ENCODE results near the gene INVS. TPM values are rescaled to one million over a fixed set of nuclear protein-coding genes. Genes with fewer than 3 reads are reported as not detected.

The INVS gene, protein sequence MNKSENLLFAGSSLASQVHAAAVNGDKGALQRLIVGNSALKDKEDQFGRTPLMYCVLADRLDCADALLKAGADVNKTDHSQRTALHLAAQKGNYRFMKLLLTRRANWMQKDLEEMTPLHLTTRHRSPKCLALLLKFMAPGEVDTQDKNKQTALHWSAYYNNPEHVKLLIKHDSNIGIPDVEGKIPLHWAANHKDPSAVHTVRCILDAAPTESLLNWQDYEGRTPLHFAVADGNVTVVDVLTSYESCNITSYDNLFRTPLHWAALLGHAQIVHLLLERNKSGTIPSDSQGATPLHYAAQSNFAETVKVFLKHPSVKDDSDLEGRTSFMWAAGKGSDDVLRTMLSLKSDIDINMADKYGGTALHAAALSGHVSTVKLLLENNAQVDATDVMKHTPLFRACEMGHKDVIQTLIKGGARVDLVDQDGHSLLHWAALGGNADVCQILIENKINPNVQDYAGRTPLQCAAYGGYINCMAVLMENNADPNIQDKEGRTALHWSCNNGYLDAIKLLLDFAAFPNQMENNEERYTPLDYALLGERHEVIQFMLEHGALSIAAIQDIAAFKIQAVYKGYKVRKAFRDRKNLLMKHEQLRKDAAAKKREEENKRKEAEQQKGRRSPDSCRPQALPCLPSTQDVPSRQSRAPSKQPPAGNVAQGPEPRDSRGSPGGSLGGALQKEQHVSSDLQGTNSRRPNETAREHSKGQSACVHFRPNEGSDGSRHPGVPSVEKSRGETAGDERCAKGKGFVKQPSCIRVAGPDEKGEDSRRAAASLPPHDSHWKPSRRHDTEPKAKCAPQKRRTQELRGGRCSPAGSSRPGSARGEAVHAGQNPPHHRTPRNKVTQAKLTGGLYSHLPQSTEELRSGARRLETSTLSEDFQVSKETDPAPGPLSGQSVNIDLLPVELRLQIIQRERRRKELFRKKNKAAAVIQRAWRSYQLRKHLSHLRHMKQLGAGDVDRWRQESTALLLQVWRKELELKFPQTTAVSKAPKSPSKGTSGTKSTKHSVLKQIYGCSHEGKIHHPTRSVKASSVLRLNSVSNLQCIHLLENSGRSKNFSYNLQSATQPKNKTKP
- total RNA-seq = 44.1 TPM

DNA sequence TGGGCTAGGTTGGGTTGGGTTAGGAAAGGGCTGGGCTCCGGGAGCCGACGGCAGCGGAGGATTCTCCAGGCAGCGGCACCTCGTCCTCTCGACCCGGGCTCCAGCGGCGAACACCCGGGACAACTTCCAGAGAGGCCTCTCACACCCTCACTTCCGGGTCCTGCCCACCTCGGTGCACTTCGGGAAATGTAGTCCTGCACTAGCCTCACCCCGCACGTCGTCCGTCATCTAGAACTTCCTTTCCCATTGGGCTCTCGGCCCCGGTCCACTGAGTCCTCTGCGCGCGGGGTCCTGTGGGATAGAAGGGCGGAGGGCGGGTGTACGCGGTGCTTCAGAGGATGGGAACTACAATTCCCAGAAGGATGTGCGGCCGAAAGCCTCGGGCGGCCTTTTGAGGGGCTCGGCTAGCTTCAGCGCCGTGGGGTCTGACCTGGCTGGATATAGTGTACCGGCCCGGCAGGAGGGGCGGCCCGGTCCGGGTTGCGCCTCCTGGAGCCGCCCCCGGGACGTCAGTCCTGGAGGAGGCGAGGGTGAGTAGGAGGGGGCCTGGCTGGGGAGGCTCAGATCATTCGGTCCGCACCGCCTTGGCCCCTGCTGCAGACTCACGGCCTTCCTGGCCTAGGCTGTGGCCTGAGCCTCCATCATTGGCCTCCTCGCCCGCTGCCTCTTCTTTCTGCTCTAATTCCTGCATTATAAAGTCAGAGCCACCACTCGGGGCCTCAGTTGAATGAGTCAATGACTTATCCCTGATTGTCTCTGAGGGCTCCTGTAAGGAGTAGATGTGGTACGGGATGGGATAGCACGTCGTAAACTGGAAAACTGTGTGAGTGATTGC, at the start of gene INVS, which contains the start of gene ERP44:
INVS (plus strand) TSS at position 357 of the 835 bp plus-strand sequence. CDS start 5,279 bp downstream, outside the sequence.
ERP44 (minus strand) TSS at position 114 of the 835 bp plus-strand sequence. CDS start 160 bp downstream, outside the sequence.

Small RNA genes within 50 kb of the gene (small RNA-seq; reads per million reads assigned to genes)
- gene RN7SL75P (ENCODE audit: low replicate concordance) = not detected

Other genes with a start within 250 kb of the INVS start
- 54.9 TPM for gene STX17, start 192.6 kb upstream of the INVS start, total RNA-seq
- 15.8 TPM for gene ERP44, start 243 bp upstream of the INVS start, total RNA-seq

Data from metanephros (tissue), 2 donors.